Tibial nerve (tissue), 3 donors: ENCODE data around the gene SERPINI1.
A peak's percentile ranks its signal among the peaks of the same experiment; 100 is the strongest.

Experiments
- CTCF ChIP-seq, 5 experiments: fragments of 200-600 bp in 3 of 5; fragments of 450-650 bp in 2 of 5; sonication (generic) in 3 of 5; IDR thresholded peaks; one replicate each; pipeline ENCODE4 v1.5.1; 2016 to 2019; ENCODE audit warnings: antibody characterized with exemption in 5 of 5, mild to moderate bottlenecking in 3 of 5, moderate library complexity in 2 of 5
- POLR2A ChIP-seq, 2 donors: fragments of 450-650 bp; IDR thresholded peaks; one replicate each; pipeline ENCODE4 v1.6.1; 2017; ENCODE audit warnings: antibody characterized with exemption in 2 of 2, mild to moderate bottlenecking in 2 of 2, moderate library complexity in 2 of 2

GRCh38 chr3:167734498-167735232 lies 856 bp upstream of the SERPINI1 start, which contains the start of gene PDCD10:
- TF ChIP-seq POLR2A (IDR thresholded peaks at IDR 0.05) (peak; percentile 30 to 66), CTCF (IDR thresholded peaks at IDR 0.05) (no peak)
